GM21786 (cell line): ENCODE results near the gene RTN4.

Experiments used
- ATAC-seq: cut with Tn5 transposase; IDR thresholded peaks from one replicate; pipeline ENCODE4 v1.9.1; 2021; ENCODE audit not compliant: unreplicated experiment

Gene RTN4

DNA sequence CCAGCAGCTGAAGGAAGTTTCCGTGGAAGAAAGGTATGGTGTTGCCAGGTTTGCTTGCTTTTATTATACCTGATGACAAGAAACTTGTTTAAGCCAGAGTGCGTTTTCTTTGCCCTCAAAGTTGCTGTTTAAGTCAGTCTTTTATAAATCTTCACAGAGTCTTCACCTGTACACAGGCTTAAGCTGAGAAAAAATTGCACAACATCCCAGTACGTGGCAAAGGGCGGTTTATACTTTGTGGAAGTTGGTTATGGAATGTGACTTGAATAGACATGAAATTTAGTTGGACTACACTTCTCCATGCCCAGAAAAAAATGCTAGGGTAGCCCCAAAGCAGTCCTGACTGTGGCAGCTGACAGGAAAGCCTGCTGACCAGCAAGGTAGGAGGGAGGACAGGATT lies 121.5 kb downstream of the RTN4 start:
- ATAC-seq, result no peak

DNA sequence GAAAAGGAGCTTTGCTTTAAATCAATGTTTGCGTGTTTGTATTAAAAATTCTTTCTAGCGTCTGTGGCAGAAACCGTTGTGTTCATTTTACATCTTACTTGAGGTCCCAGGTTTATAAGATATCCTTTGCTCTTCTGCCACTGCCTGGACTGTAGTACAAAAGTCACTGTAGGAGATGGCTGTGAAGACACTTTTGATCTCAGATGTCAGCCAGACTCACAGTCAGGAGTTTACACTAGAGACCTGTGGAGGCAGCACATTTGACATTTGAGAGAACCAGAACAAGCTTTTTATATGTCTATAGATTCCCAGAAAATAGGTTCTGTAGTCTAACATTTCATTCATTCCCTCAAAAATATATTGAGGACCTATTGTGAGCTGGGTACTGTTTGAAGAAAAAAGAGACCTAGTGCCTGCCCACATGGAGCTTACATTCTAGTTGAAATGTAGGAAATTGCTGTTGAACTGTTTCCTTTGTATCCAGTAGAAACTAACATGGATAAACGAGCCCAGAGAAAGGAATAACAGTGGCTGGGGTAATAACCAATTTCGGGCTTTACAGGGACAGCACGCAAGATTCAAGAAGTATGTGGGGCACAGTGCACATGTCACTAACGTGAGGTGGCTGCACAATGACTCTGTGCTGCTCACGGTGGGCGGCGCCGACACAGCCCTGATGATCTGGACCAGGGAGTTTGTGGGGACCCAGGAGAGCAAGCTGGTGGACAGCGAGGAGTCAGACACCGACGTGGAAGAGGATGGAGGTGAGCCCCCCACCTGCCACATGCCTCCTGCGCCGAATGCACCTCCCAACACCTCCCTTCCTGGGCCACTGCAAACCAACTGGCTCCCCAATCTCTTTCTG lies 122.3 kb downstream of the RTN4 start:
- no peak for ATAC-seq

DNA sequence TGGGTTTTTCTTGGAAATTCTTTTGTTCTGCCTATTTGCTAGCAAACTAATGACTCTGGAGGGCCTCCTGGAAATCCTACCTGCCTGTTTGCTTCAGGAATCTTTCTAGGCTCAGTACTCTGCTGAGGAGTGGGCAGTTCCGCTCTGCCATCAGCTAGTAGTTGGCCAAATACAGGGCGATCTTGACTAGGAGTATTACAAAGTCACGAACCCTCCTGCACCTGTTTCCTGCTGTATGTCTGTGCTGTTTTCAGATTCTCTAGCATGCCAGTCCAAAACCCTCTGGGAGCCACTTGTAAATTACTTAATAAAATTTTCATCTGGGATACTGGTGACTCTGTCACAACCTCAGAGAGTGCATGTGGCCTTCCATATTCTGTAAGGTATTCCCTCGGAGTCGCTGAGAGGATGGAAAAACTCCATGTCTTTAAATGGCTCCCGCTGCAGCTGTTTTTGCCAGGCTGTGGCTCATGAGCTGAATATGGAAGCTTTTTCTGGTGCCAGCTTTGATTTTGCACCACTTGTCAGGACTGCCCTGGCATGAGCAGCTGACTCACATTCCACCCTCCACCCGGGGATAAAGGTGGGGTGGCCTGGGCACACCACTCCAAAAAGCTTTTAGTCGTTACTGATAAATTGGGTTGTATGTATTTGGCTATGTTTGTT lies 123.0 kb downstream of the RTN4 start:
- ATAC-seq, result no peak

DNA sequence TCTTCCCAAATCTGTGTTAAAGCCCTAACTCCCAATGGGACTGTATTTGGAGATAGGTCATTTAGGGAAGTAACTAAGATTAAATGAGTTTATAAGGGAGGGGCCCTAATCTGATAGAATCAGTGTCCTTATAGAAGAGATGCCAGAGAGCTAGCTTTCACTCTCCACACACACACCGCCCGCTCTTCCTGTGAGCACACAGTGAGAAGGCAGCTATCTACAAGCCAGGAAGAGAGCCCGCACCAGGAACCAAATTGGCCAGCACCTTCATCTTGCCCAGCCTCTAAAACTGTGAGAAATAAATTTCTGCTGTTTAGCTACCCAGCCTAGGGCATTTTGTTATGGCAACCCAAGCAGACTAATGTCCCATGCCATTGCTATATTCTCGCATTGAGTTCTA lies 125.2 kb downstream of the RTN4 start:
- no peak for ATAC-seq

DNA sequence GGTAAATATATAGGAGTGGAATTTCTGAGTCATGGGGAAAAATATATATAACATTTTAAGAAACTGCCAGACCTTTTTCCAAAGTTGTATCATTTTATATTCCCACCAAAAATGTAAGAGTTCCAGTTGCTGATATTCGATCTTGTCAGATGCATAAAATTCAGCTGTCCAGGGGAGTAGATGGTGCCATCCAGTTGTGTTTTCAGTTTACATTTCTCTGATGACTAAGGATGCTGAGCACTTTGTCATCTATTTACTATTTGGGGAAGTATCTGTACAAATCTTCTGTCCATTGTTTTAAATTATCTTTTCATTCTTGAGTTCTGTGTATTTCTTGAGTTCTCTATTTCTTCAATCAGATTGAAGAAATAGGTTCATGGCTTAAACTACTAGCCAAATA lies 126.1 kb downstream of the RTN4 start:
- ATAC-seq, result no peak
